Activated naive CD4-positive, alpha-beta T cell treated with anti-CD3 and anti-CD28 coated beads, Interleukin-2, amount 10 ng/mL, durations not matched to agents 7 days and 5 days (primary cell): ENCODE data around the gene CST1.
"Not testable (repeated sequence)": the region's sequence is repeated elsewhere in the genome, so short reads cannot be mapped to it uniquely, and the experiment has no call there.

ENCODE experiments used
- CTCF ChIA-PET: fragments of 350-600 bp; sonication (Branson Sonifier 250); formaldehyde crosslinking; loops from one replicate; lab custom pipeline; 2021; ENCODE audit warnings: antibody characterized with exemption; lab: Charles Lee
- DNase-seq: peaks from one replicate; pipeline ENCODE4 v3.0.0-alpha.2; 2020
- H3K27ac Mint-ChIP-seq: one replicate; pipeline ENCODE4 v1.8.0; 2021; ENCODE audit warnings: mild to moderate bottlenecking, moderate library complexity, mixed read lengths
- H3K27me3 Mint-ChIP-seq: one replicate; pipeline ENCODE4 v1.8.0; 2021; ENCODE audit warnings: mild to moderate bottlenecking, mixed read lengths
- H3K36me3 Mint-ChIP-seq: one replicate; pipeline ENCODE4 v1.8.0; 2021; ENCODE audit warnings: mixed read lengths
- H3K4me1 Mint-ChIP-seq: one replicate; pipeline ENCODE4 v1.8.0; 2021; ENCODE audit warnings: mixed read lengths
- H3K4me3 Mint-ChIP-seq: one replicate; pipeline ENCODE4 v1.8.0; 2021; ENCODE audit warnings: mild to moderate bottlenecking, moderate library complexity, mixed read lengths
- H3K9me3 Mint-ChIP-seq: one replicate; pipeline ENCODE4 v1.8.0; 2021; ENCODE audit warnings: mixed read lengths

Gene CST1

GRCh38 chr20:23750786-23751185 lies at the start of gene CST1:
CST1 (minus strand) TSS chr20:23750935; CDS start chr20:23750866, 69 bp downstream.
- H3K36me3 Mint-ChIP-seq, DNase-seq, H3K9me3 Mint-ChIP-seq, H3K27me3 Mint-ChIP-seq, H3K27ac Mint-ChIP-seq, CTCF ChIA-PET, H3K4me1 Mint-ChIP-seq, H3K4me3 Mint-ChIP-seq: not testable (repeated sequence)

DNA sequence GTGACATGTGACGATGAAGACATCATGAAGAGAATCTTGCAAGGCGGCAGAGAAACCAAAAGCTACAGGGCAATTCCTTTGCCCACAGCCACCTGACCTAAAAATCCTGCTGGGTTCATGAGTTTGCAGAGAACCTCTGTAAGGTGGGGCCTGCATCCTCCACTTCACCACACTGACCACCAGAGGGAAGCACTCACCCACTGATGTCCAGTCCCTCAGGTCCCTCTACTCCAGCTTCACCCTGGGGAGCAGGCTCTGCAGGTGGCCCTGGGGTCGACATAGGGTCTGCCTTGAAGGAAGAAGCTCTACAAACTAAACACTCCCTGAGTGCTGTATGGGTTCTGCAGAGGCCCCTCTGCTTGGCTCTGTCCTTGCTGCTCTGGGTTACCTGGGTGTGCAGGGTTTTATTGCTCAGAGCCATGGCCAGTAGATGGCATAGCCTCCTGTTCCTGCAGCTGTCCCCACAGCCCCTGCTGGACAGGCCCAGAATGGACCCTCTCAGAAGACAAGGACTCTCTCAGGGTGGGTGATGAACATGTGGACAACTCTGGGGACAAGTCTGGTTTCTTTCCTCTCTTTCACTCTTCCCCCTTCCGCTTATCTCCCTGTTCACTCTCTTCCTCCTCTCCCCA lies 48.6 kb upstream of the CST1 start:
- H3K27me3 Mint-ChIP-seq, H3K9me3 Mint-ChIP-seq, H3K4me1 Mint-ChIP-seq, CTCF ChIA-PET, H3K4me3 Mint-ChIP-seq, H3K36me3 Mint-ChIP-seq, H3K27ac Mint-ChIP-seq: not testable (repeated sequence)
- peak; percentile 56 for DNase-seq

GRCh38 chr20:23795526-23795925 lies 44.8 kb upstream of the CST1 start:
- CTCF ChIA-PET: no interaction called here
- DNase-seq: no peak
- Mint-ChIP-seq H3K4me1 (no peaks in the 10 kb centered on the region), H3K27ac (no peak overlapping the region), H3K27me3 (no peaks in the 10 kb centered on the region), H3K4me3 (no peak overlapping the region), H3K9me3 (no peaks in the 10 kb centered on the region), H3K36me3 (no peaks in the 10 kb centered on the region)

DNA sequence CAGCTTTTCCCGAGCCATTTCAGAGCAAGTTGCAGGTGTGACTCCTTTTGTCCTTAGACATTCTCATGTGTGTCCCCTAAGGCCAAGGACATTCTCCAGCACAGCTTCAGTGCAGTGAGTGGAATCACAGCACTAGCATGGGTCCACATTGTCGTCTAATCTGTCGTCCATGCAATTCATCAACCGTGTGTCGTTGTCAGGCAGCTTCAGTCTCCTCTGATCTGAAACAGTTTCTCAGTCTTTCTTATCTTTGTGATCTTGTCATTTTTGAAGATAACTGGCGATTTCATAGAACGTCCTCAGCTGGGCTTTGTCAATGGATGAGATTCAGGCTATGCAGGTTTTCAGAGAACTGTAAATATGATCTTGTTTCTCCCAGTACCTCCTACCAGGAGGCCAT lies 44.1 kb upstream of the CST1 start:
- Mint-ChIP-seq H3K4me3 (no peak overlapping the region), H3K27ac (no peak overlapping the region), H3K9me3 (no peaks in the 10 kb centered on the region), H3K27me3 (no peaks in the 10 kb centered on the region), H3K36me3 (no peaks in the 10 kb centered on the region), H3K4me1 (no peaks in the 10 kb centered on the region)
- CTCF ChIA-PET: no interaction called here
- no peak for DNase-seq

GRCh38 chr20:23794065-23794464 lies 43.3 kb upstream of the CST1 start:
- H3K9me3 Mint-ChIP-seq: no peaks in the 10 kb centered on the region
- CTCF ChIA-PET: no interaction called here
- no peak for DNase-seq
- no peaks in the 10 kb centered on the region for H3K4me1 Mint-ChIP-seq
- H3K27ac Mint-ChIP-seq: no peak overlapping the region
- no peaks in the 10 kb centered on the region for H3K36me3 Mint-ChIP-seq
- no peaks in the 10 kb centered on the region for H3K27me3 Mint-ChIP-seq
- H3K4me3 Mint-ChIP-seq: no peak overlapping the region

GRCh38 chr20:23783447-23783846 lies 32.7 kb upstream of the CST1 start:
- Mint-ChIP-seq H3K9me3 (no peaks in the 10 kb centered on the region), H3K4me3 (no peak overlapping the region), H3K4me1 (no peaks in the 10 kb centered on the region), H3K27ac (no peak overlapping the region), H3K27me3 (no peaks in the 10 kb centered on the region), H3K36me3 (no peaks in the 10 kb centered on the region)
- CTCF ChIA-PET: interaction anchor here (1.0 kb wide), 1 partner anchor 362 kb away, joined by 3 read pairs; no protein-coding TSS in a partner anchor
- DNase-seq: no peak

DNA sequence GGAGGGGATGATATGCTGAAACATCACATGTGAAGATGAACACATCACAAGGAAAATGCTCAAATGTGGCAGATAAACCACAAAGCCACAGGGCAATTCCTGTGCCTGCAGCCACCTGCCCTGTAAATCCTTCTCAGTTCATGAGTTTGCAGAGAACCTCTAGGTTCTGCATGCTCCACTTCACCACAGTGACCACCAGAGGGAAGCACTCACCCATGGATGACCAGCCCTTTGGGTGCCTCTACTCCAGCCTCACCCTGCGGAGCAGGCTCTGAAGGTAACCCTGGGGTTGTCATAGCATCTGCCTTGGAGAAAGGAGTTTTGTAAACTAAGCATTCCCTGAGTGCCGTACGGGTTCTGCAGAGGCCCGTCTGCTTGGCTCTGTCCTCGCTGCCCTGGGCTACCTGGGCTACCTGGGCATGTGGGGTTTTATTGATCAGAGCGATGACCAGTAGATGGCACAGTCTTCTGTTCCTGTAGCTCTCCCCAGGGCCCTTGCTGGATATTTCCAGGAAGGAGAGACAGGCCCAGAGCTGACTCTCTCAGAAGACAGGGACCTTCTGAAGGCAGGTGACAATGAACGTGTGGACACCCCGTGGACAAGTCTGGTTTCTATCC lies 31.7 kb upstream of the CST1 start:
- DNase-seq: peak; percentile 44
- CTCF ChIA-PET: interaction anchor here (1.0 kb wide), 1 partner anchor 363 kb away, joined by 3 read pairs; no protein-coding TSS in a partner anchor

GRCh38 chr20:23778676-23779075 lies 27.9 kb upstream of the CST1 start:
- DNase-seq, H3K9me3 Mint-ChIP-seq, H3K27me3 Mint-ChIP-seq, CTCF ChIA-PET, H3K27ac Mint-ChIP-seq, H3K36me3 Mint-ChIP-seq, H3K4me3 Mint-ChIP-seq, H3K4me1 Mint-ChIP-seq: not testable (repeated sequence)

More for the DNA sequence above, 31.7 kb upstream of the CST1 start:
- peaks cover under 1% of the 10 kb centered on the region for H3K27me3 Mint-ChIP-seq
- H3K4me3 Mint-ChIP-seq: no peak overlapping the region
- H3K36me3 Mint-ChIP-seq: no peaks in the 10 kb centered on the region
- H3K4me1 Mint-ChIP-seq: no peaks in the 10 kb centered on the region
- H3K9me3 Mint-ChIP-seq: no peaks in the 10 kb centered on the region
- no peak overlapping the region for H3K27ac Mint-ChIP-seq

DNA sequence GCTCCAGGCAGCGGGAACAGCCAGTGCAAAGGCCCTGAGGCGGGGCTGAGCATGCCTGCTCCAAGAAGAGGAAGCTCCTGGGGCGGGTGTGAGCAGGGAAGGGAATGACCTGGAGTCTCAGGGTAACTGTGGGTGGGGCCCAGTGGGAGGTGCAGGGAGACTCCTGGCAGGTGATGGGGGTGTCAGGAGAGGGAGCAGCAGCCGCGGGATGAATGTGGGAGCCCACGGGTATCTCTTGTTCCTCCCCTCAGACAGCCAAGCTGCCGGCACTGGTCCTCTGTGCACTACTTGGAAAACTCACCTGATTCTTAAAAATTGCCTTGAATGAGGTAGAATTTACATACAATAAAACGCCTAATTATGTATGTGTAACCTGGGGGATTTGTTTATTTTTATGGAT lies 26.6 kb upstream of the CST1 start:
- CTCF ChIA-PET, H3K9me3 Mint-ChIP-seq, H3K4me1 Mint-ChIP-seq, DNase-seq, H3K27me3 Mint-ChIP-seq, H3K27ac Mint-ChIP-seq, H3K36me3 Mint-ChIP-seq, H3K4me3 Mint-ChIP-seq: not testable (repeated sequence)

- Mint-ChIP-seq H3K9me3 (no peaks in the 10 kb centered on the region), H3K27ac (no peak overlapping the region)
- CTCF ChIA-PET: no interaction called here
These were observed 25.5 kb upstream of the CST1 start for GRCh38 chr20:23776067-23776771.

GRCh38 chr20:23774081-23774480 lies 23.3 kb upstream of the CST1 start:
- Mint-ChIP-seq H3K4me1 (no peaks in the 10 kb centered on the region), H3K36me3 (no peaks in the 10 kb centered on the region), H3K27me3 (peaks cover 11% of the 10 kb centered on the region), H3K27ac (no peak overlapping the region), H3K4me3 (no peak overlapping the region), H3K9me3 (no peaks in the 10 kb centered on the region)
- no peak for DNase-seq
- CTCF ChIA-PET: no interaction called here

More at GRCh38 chr20:23776067-23776771, 25.5 kb upstream of the CST1 start:
- no peaks in the 10 kb centered on the region for H3K36me3 Mint-ChIP-seq
- H3K4me1 Mint-ChIP-seq: no peaks in the 10 kb centered on the region
- no peak overlapping the region for H3K4me3 Mint-ChIP-seq
- H3K27me3 Mint-ChIP-seq: peaks cover 11% of the 10 kb centered on the region
- no peak for DNase-seq

- no peak for DNase-seq
- no peaks in the 10 kb centered on the region for H3K36me3 Mint-ChIP-seq
- H3K9me3 Mint-ChIP-seq: no peaks in the 10 kb centered on the region
- H3K27ac Mint-ChIP-seq: no peak overlapping the region
- H3K4me1 Mint-ChIP-seq: no peaks in the 10 kb centered on the region
- CTCF ChIA-PET: no interaction called here
- H3K27me3 Mint-ChIP-seq: peaks cover 11% of the 10 kb centered on the region
- H3K4me3 Mint-ChIP-seq: no peak overlapping the region
These were observed 22.8 kb upstream of the CST1 start for GRCh38 chr20:23773579-23773978.

- H3K4me3 Mint-ChIP-seq: no peak overlapping the region
- no peaks in the 10 kb centered on the region for H3K9me3 Mint-ChIP-seq
- no peaks in the 10 kb centered on the region for H3K36me3 Mint-ChIP-seq
- no peak for DNase-seq
- H3K27me3 Mint-ChIP-seq: peaks cover 11% of the 10 kb centered on the region
- CTCF ChIA-PET: no interaction called here
- H3K27ac Mint-ChIP-seq: no peak overlapping the region
- H3K4me1 Mint-ChIP-seq: no peaks in the 10 kb centered on the region
These were observed 22.4 kb upstream of the CST1 start for GRCh38 chr20:23773127-23773526.

DNA sequence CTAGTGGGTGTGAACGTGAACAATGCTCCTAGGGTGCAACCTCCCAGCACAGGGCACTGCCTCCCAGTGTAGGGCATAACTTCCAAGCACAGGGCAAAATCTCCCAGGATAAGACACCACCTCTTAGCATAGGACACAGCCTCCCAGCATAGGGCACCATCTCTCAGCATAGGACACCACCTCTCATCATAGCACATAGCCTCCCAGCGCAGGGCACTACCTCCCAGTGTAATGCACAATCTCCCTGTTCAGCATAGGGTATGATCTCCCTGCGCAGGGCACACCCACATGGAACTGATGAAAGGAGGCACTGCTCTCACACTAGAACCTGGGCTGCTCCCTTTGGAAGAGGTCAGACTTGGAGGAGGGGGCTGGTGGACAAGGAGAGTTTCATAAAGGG lies 21.3 kb upstream of the CST1 start:
- no peak overlapping the region for H3K4me3 Mint-ChIP-seq
- no peaks in the 10 kb centered on the region for H3K4me1 Mint-ChIP-seq
- no peak overlapping the region for H3K27ac Mint-ChIP-seq
- no peaks in the 10 kb centered on the region for H3K36me3 Mint-ChIP-seq
- CTCF ChIA-PET: no interaction called here
- no peaks in the 10 kb centered on the region for H3K9me3 Mint-ChIP-seq
- peaks cover 7% of the 10 kb centered on the region for H3K27me3 Mint-ChIP-seq
- no peak for DNase-seq

- Mint-ChIP-seq H3K4me3 (no peak overlapping the region), H3K36me3 (no peaks in the 10 kb centered on the region), H3K27me3 (peaks cover 9% of the 10 kb centered on the region), H3K4me1 (no peaks in the 10 kb centered on the region), H3K27ac (no peak overlapping the region), H3K9me3 (no peaks in the 10 kb centered on the region)
- CTCF ChIA-PET: no interaction called here
- no peak for DNase-seq
These were observed 19.6 kb upstream of the CST1 start for GRCh38 chr20:23770384-23770783.
